Adrenal gland (tissue), 12 donors: Measurements from ENCODE around the gene DYNLL2. TPM values are rescaled to one million over a fixed set of nuclear protein-coding genes. Genes with fewer than 3 reads are reported as not detected.

Experiments used
- DNase-seq, 7 donors: peaks; one replicate each; pipeline ENCODE4 v3.0.0-alpha.2; 2019 to 2020
- H3K27ac ChIP-seq, 5 donors: fragments of 200-600 bp; sonication (generic) in 4 of 5; 1 replicate in 3 of 5; 2 replicates in 2 of 5; pipeline versions ENCODE4 v1.5.1 to v1.8.0; 2016 to 2020; ENCODE audit warnings: mild to moderate bottlenecking in 1 of 5
- H3K27me3 ChIP-seq: fragments of 200-600 bp; 2 replicates; pipeline ENCODE4 v1.8.0; 2021
- H3K36me3 ChIP-seq, 2 donors: fragments of 200-600 bp; replicated peaks in 1 of 2; 1 replicate in 1 of 2; 2 replicates in 1 of 2; pipeline versions ENCODE4 v1.5.1 to v1.8.0; 2018 to 2022
- H3K4me1 ChIP-seq, 2 donors: fragments of 200-600 bp; replicated peaks in 1 of 2; 1 replicate in 1 of 2; 2 replicates in 1 of 2; pipeline versions ENCODE4 v1.5.1 to v1.8.0; 2018 to 2021
- H3K4me3 ChIP-seq, 4 donors: fragments of 200-600 bp; sonication (generic) in 3 of 4; one replicate each; pipeline ENCODE4 v1.5.1; 2016 to 2018
- H3K9me3 ChIP-seq, 3 donors: fragments of 200-600 bp; sonication (generic) in 1 of 3; replicated peaks in 1 of 3; 1 replicate in 2 of 3; 2 replicates in 1 of 3; pipeline versions ENCODE4 v1.5.1 to v1.8.0; 2016 to 2021
- POLR2A ChIP-seq, 2 donors: fragments of 450-650 bp; IDR thresholded peaks; one replicate each; pipeline ENCODE4 v1.6.1; 2017; ENCODE audit warnings: antibody characterized with exemption in 2 of 2, mild to moderate bottlenecking in 2 of 2, moderate library complexity in 1 of 2
- WGBS, 4 donors: extraction: QIAGEN DNeasy Blood & Tissue Kit in 2 of 4; methylation state at CpG; one replicate each; pipeline versions ENCODE4 v1.1.5 to v1.1.7; 2013 to 2017; 5-methylcytosine and 5-hydroxymethylcytosine counted together
- intact Hi-C, 2 donors: fragments of 100-400 bp; cut with DNase I; formaldehyde crosslinking; loops; one replicate each; pipeline versions ENCODE4 v1.14.1 to v1.15.0; 2022 to 2023
- polyA plus RNA-seq, 3 donors: library from polyadenylated mRNA; stranded (reverse); fragments of 200-250 nt in 2 of 3; fragments of 350-450 nt in 1 of 3; fragmentation: Illumina TruSeq in 1 of 3; extraction: RNeasy Lipid Tissue Mini Kit (QIAGEN cat#74804) in 1 of 3; gene quantifications; one replicate each; pipeline ENCODE4 v1.2.3, GENCODE V29; 2013 to 2014
- total RNA-seq, 9 donors: library from RNA; depleted of rRNA in 4 of 9; stranded (reverse); fragments of >200 nt in 4 of 9; fragments of 120-200 nt in 1 of 9; fragmentation: NEBNext Ultra II Directional in 1 of 9; extraction: Animal tissue kit (Norgen Biotek cat#: 25700) in 1 of 9; gene quantifications; one replicate each; pipeline versions ENCODE4 v1.1.0 to v1.2.4, GENCODE V29; 2013 to 2023
- TF ChIP-seq, protein P1 (sequence below), 6 experiments: fragments of 450-650 bp in 4 of 6; fragments of 200-600 bp in 2 of 6; sonication (generic) in 1 of 6; IDR thresholded peaks; 1 replicate in 5 of 6; 2 replicates in 1 of 6; pipeline versions ENCODE4 v1.5.1 to v1.8.0; 2016 to 2021; ENCODE audit warnings: antibody characterized with exemption in 6 of 6, mild to moderate bottlenecking in 2 of 6, moderate library complexity in 1 of 6
- donor health status: healthy with polysubstance abuse.
- donor health status: Bipolar disorder and iron deficiency.
- donor health status: DM: yes; HTN: yes; CAD: no.
- donor health status: DM: no; HTN: no; CAD: no.
- donor health status: DM: no; HTN: no; CAD: no.
- donor health status: DM: yes; HTN: yes; CAD: no.

The DYNLL2 gene
- total and polyA plus RNA-seq, 12 donors: 18.5 to 207 (median 38.8) TPM

DNA sequence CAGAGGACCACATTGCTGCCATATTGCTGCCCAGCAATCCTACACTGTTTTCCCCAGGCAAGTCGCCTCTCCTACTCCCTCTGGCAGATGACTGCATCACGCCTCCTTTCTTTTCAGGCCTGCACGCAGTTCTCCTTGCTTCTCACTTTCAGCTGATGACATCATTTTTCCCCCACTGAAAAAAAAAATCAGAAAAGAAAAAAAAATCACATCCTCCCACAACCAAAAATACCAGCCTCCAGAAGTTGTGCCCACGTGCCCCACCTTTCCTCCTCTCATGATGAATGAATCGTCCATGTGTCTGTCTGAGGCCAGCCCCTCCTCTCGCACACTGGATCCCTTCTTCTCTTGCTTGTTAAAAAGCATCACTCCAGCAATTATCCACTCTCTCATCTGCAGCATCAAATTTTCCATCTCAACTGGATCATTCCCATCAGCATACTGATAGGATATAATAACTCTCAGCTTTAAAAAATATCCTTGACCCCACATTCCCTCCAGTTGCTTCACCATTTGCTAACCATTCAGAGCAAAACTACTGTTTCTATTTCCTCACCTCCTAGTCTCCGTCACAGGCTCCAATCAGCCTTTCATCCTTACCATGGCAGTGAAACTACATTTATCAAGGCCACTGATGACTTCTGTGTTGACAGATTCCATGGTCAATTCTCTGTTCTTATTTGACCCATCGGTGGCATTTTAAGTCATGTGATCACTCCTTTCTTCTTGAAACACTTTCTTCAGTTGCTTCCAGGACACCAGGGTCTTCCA lies 30.1 kb upstream of the DYNLL2 start:
- 39 to 51% (median 44%) methylated on average over 8 of the region's 8 CpGs for WGBS, 4 donors
- H3K27me3 ChIP-seq: no peaks in the 10 kb centered on the region
- H3K9me3 ChIP-seq: no peaks in the 10 kb centered on the region
- H3K27ac ChIP-seq: peak overlapping the region in 4 of 5 donors; percentile 39 to 83 (median 61)
- no peaks in the 10 kb centered on the region for H3K36me3 ChIP-seq
- intact Hi-C loops: no loop called here
- peak in 5 of 7 donors; percentile 23 to 66 (median 61) for DNase-seq
- H3K4me1 ChIP-seq: peaks cover 10 to 17% of the 10 kb centered on the region in 2 donors
- TF ChIP-seq, protein P1, sequence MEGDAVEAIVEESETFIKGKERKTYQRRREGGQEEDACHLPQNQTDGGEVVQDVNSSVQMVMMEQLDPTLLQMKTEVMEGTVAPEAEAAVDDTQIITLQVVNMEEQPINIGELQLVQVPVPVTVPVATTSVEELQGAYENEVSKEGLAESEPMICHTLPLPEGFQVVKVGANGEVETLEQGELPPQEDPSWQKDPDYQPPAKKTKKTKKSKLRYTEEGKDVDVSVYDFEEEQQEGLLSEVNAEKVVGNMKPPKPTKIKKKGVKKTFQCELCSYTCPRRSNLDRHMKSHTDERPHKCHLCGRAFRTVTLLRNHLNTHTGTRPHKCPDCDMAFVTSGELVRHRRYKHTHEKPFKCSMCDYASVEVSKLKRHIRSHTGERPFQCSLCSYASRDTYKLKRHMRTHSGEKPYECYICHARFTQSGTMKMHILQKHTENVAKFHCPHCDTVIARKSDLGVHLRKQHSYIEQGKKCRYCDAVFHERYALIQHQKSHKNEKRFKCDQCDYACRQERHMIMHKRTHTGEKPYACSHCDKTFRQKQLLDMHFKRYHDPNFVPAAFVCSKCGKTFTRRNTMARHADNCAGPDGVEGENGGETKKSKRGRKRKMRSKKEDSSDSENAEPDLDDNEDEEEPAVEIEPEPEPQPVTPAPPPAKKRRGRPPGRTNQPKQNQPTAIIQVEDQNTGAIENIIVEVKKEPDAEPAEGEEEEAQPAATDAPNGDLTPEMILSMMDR (IDR thresholded peaks at IDR 0.05): no peak
- no peak for TF ChIP-seq POLR2A (IDR thresholded peaks at IDR 0.05)
- H3K4me3 ChIP-seq: no peak overlapping the region

GRCh38 chr17:58054641-58055040 lies 28.6 kb upstream of the DYNLL2 start:
- Histone ChIP-seq H3K36me3 (no peaks in the 10 kb centered on the region), H3K27ac (peak overlapping the region in 2 of 5 donors; percentile 78 to 83), H3K4me1 (peaks cover 10 to 17% of the 10 kb centered on the region in 2 donors), H3K9me3 (no peaks in the 10 kb centered on the region), H3K27me3 (no peaks in the 10 kb centered on the region), H3K4me3 (no peak overlapping the region)
- DNase-seq: peak in 4 of 7 donors; percentile 14 to 64 (median 28)
- TF ChIP-seq, protein P1 (IDR thresholded peaks at IDR 0.05): no peak
- TF ChIP-seq POLR2A (IDR thresholded peaks at IDR 0.05): no peak
- intact Hi-C loops: no loop called here
- 48 to 58% (median 50%) methylated on average over 5 to 6 of the region's 6 CpGs for WGBS, 4 donors

DNA sequence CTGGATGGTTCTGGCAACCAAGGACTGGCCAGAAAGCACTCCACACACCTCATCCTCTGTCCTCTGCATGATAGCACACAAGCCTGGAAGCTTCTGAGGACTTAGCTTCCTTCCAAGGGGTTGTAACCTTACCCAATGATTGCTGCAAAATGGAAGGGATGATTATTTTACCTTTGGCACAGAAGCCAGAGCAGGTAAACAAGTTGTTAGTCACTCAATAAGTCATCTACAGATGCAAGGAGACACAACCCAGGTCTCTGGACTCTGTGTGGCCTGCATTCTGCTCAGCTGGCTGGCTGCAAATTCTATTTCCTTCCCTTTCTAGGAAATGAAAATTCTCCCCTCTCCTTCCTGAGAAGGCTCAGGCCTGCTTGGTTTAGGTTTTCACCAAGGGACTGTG lies 26.7 kb upstream of the DYNLL2 start:
- no peaks in the 10 kb centered on the region for H3K36me3 ChIP-seq
- no peak for TF ChIP-seq POLR2A (IDR thresholded peaks at IDR 0.05)
- TF ChIP-seq, protein P1 (IDR thresholded peaks at IDR 0.05): no peak
- no peaks in the 10 kb centered on the region for H3K27me3 ChIP-seq
- intact Hi-C loops: no loop called here
- H3K4me1 ChIP-seq: peaks cover 10 to 27% of the 10 kb centered on the region in 2 donors
- H3K9me3 ChIP-seq: no peaks in the 10 kb centered on the region
- DNase-seq: no peak
- H3K27ac ChIP-seq: no peak overlapping the region
- no peak overlapping the region for H3K4me3 ChIP-seq

- no peak overlapping the region for H3K27ac ChIP-seq
- H3K4me1 ChIP-seq: peaks cover 9 to 22% of the 10 kb centered on the region in 2 donors
- intact Hi-C loops: no loop called here
- H3K36me3 ChIP-seq: no peaks in the 10 kb centered on the region
- no peaks in the 10 kb centered on the region for H3K27me3 ChIP-seq
- TF ChIP-seq, protein P1 (IDR thresholded peaks at IDR 0.05): no peak
- TF ChIP-seq POLR2A (IDR thresholded peaks at IDR 0.05): no peak
- DNase-seq: no peak
- no peaks in the 10 kb centered on the region for H3K9me3 ChIP-seq
- 58 to 79% (median 76%) methylated on average over 5 of the region's 5 CpGs for WGBS, 4 donors
- H3K4me3 ChIP-seq: no peak overlapping the region
Measured at GRCh38 chr17:58059141-58059540, 24.1 kb upstream of the DYNLL2 start.
